CD4-positive, alpha-beta T cell (primary cell): ENCODE results near the gene AGBL1. TPM values are rescaled to one million over a fixed set of nuclear protein-coding genes. Genes with fewer than 3 reads are reported as not detected.

Experiments used
- ATAC-seq: fragments of 200-7000 bp; cut with Tn5 transposase; one replicate; pipeline ENCODE4 v1.10.0; 2022; ENCODE audit warnings: mild to moderate bottlenecking; ENCODE audit not compliant: poor library complexity
- CTCF ChIA-PET: fragments of 350-600 bp; sonication (Branson Sonifier 250); formaldehyde crosslinking; loops from one replicate; lab custom pipeline; 2021; ENCODE audit warnings: antibody characterized with exemption, inconsistent platforms; lab: Charles Lee
- POLR2A ChIA-PET: fragments of 350-600 bp; sonication (Branson Sonifier 250); formaldehyde crosslinking; loops from one replicate; lab custom pipeline; 2021; ENCODE audit warnings: antibody characterized with exemption, inconsistent platforms; lab: Charles Lee
- DNase-seq, 14 experiments: peaks; one replicate each; pipeline ENCODE4 v3.0.0-alpha.2; 2013 to 2020; ENCODE audit warnings: mixed read lengths in 2 of 14
- H3K27ac ChIP-seq, 2 donors: one replicate each; pipeline versions ENCODE4 v1.5.1 to v1.7.0; 2013; ENCODE audit warnings: low read length in 2 of 2, low read depth in 1 of 2, mild to moderate bottlenecking in 1 of 2
- H3K27me3 ChIP-seq, 2 experiments: 1 replicate in 1 of 2; 2 replicates in 1 of 2; pipeline versions ENCODE4 v1.6.1 to v1.7.0; 2013; ENCODE audit warnings: low read length in 2 of 2, control low read depth in 1 of 2, mild to moderate bottlenecking in 1 of 2, moderate library complexity in 1 of 2; ENCODE audit not compliant: insufficient read depth in 2 of 2, control insufficient read depth in 1 of 2
- H3K36me3 ChIP-seq: one replicate; pipeline ENCODE4 v1.6.1; 2013; ENCODE audit warnings: low read length, control low read depth; ENCODE audit not compliant: insufficient read depth
- H3K4me1 ChIP-seq: one replicate; pipeline ENCODE4 v1.6.1; 2013; ENCODE audit warnings: low read length, control low read depth; ENCODE audit not compliant: insufficient read depth
- H3K4me3 ChIP-seq: one replicate; pipeline ENCODE4 v1.5.1; 2013; ENCODE audit warnings: mild to moderate bottlenecking, low read length, moderate library complexity
- H3K9me3 ChIP-seq, 2 experiments: 1 replicate in 1 of 2; 2 replicates in 1 of 2; pipeline versions ENCODE4 v1.6.1 to v1.7.0; 2013; ENCODE audit warnings: low read length in 2 of 2, mild to moderate bottlenecking in 2 of 2, control low read depth in 1 of 2, moderate library complexity in 1 of 2; ENCODE audit not compliant: control insufficient read depth in 1 of 2, insufficient read depth in 1 of 2
- H3K27ac Mint-ChIP-seq: one replicate; pipeline ENCODE4 v1.8.0; 2020; ENCODE audit warnings: mixed read lengths
- H3K27me3 Mint-ChIP-seq: one replicate; pipeline ENCODE4 v1.8.0; 2021; ENCODE audit warnings: mixed read lengths
- H3K36me3 Mint-ChIP-seq: one replicate; pipeline ENCODE4 v1.8.0; 2021; ENCODE audit warnings: low read depth, mixed read lengths
- H3K4me1 Mint-ChIP-seq: one replicate; pipeline ENCODE4 v1.8.0; 2021; ENCODE audit warnings: low read depth, mixed read lengths
- H3K4me3 Mint-ChIP-seq: one replicate; pipeline ENCODE4 v1.8.0; 2020; ENCODE audit warnings: mild to moderate bottlenecking, mixed read lengths
- H3K9me3 Mint-ChIP-seq: one replicate; pipeline ENCODE4 v1.8.0; 2020; ENCODE audit warnings: mixed read lengths
- intact Hi-C, 2 experiments: fragments of 100-400 bp; cut with DNase I in 1 of 2; cut with micrococcal nuclease in 1 of 2; formaldehyde crosslinking; loops; one replicate each; pipeline versions ENCODE4 v1.15.1 to v1.9.0; 2023 to 2025; cut with DNase I, micrococcal nuclease
- total RNA-seq, 174 experiments: library from RNA in 2 of 174; stranded (reverse) in 2 of 174; gene quantifications; one replicate each; pipeline ENCODE4 v1.2.3 and lab custom pipeline; 2021 to 2026
- TF ChIP-seq, protein P1 (sequence below): fragments of 200-600 bp; IDR thresholded peaks from one replicate; pipeline ENCODE4 v1.8.0; 2022; ENCODE audit warnings: antibody characterized with exemption, mild to moderate bottlenecking

Gene AGBL1
- total RNA-seq, 2 experiments from 2014 or later: not detected

DNA sequence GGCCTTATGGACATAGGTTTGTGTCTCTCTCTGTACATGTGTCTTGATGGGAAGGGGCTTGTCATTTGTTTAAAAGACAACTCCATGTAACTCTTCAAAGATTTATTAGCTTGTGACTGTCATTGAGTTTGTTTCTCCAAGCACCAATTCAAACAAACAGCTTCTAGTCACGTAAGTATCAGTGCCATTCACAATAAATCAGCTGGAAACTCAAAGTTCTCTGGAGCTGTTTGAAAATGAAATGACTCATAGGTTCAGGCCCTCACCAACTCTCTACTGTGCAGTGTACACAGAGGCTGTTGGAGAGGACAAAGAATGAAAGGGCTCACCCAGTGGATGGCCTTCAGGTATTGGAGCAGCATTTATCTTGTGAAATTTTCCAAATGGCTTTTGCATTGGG lies 476.3 kb downstream of the AGBL1 start:
- H3K27ac ChIP-seq: no peak overlapping the region
- no peak for ATAC-seq
- no peaks in the 10 kb centered on the region for H3K4me1 Mint-ChIP-seq
- TF ChIP-seq, protein P1, sequence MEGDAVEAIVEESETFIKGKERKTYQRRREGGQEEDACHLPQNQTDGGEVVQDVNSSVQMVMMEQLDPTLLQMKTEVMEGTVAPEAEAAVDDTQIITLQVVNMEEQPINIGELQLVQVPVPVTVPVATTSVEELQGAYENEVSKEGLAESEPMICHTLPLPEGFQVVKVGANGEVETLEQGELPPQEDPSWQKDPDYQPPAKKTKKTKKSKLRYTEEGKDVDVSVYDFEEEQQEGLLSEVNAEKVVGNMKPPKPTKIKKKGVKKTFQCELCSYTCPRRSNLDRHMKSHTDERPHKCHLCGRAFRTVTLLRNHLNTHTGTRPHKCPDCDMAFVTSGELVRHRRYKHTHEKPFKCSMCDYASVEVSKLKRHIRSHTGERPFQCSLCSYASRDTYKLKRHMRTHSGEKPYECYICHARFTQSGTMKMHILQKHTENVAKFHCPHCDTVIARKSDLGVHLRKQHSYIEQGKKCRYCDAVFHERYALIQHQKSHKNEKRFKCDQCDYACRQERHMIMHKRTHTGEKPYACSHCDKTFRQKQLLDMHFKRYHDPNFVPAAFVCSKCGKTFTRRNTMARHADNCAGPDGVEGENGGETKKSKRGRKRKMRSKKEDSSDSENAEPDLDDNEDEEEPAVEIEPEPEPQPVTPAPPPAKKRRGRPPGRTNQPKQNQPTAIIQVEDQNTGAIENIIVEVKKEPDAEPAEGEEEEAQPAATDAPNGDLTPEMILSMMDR: no peak
- H3K36me3 Mint-ChIP-seq: no peaks in the 10 kb centered on the region
- H3K9me3 ChIP-seq: no peaks in the 10 kb centered on the region
- no peak for DNase-seq
- no peak overlapping the region for H3K27ac Mint-ChIP-seq
- no peaks in the 10 kb centered on the region for H3K4me1 ChIP-seq
- no peak overlapping the region for H3K4me3 Mint-ChIP-seq
- no peaks in the 10 kb centered on the region for H3K27me3 ChIP-seq
- ChIA-PET CTCF (no interaction called here), POLR2A (no interaction called here)
- H3K27me3 Mint-ChIP-seq: no peaks in the 10 kb centered on the region
- H3K36me3 ChIP-seq: no peaks in the 10 kb centered on the region
- H3K9me3 Mint-ChIP-seq: no peaks in the 10 kb centered on the region
- intact Hi-C loops: no loop called here
- H3K4me3 ChIP-seq: no peak overlapping the region

DNA sequence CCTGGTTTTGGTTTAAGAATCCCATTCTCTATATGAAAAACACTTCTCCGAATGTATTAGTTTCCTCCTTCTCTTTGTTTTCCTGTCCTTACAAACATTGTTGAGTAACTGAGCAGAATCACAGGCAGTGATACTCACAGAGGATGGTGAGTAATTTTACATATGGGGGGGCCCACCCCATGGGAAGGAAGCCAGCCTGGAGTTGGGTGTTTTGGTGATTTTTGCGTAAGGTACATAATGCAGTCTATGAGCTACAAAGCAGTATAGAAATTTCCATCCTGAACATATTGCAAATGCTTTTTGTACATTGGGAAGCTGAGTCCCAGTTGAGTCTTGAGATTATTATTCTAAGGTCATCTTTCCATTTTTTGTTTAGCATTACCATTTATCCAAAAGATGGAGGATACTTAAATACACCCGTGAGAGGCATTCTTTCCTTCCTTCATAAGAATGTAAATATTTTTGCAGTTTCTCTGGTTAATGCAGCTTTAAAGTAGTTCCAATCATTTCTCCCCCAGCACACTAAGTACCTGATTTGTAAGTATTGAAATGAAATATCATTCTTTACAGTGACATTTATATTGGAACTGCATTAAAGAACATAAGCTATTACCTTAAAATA lies 476.8 kb downstream of the AGBL1 start:
- ATAC-seq (no peak), DNase-seq (no peak)
- no peaks in the 10 kb centered on the region for H3K36me3 Mint-ChIP-seq
- no peaks in the 10 kb centered on the region for H3K27me3 Mint-ChIP-seq
- H3K4me3 ChIP-seq: no peak overlapping the region
- no peaks in the 10 kb centered on the region for H3K4me1 Mint-ChIP-seq
- no peaks in the 10 kb centered on the region for H3K4me1 ChIP-seq
- H3K9me3 Mint-ChIP-seq: no peaks in the 10 kb centered on the region
- no peak overlapping the region for H3K27ac ChIP-seq
- CTCF ChIA-PET: no interaction called here
- intact Hi-C loops: no loop called here
- H3K36me3 ChIP-seq: no peaks in the 10 kb centered on the region
- TF ChIP-seq, protein P1: no peak
- no peak overlapping the region for H3K4me3 Mint-ChIP-seq
- no peaks in the 10 kb centered on the region for H3K27me3 ChIP-seq
- no peaks in the 10 kb centered on the region for H3K9me3 ChIP-seq
- POLR2A ChIA-PET: no interaction called here
- H3K27ac Mint-ChIP-seq: no peak overlapping the region

GRCh38 chr15:86557018-86557550 lies 477.4 kb downstream of the AGBL1 start:
- Mint-ChIP-seq H3K4me3 (no peak overlapping the region), H3K4me1 (no peaks in the 10 kb centered on the region), H3K9me3 (no peaks in the 10 kb centered on the region), H3K27ac (no peak overlapping the region), H3K36me3 (no peaks in the 10 kb centered on the region), H3K27me3 (no peaks in the 10 kb centered on the region)
- Histone ChIP-seq H3K4me3 (no peak overlapping the region), H3K36me3 (no peaks in the 10 kb centered on the region), H3K4me1 (no peaks in the 10 kb centered on the region), H3K9me3 (no peaks in the 10 kb centered on the region), H3K27me3 (no peaks in the 10 kb centered on the region), H3K27ac (no peak overlapping the region)
- POLR2A ChIA-PET: no interaction called here
- TF ChIP-seq, protein P1: no peak
- CTCF ChIA-PET: no interaction called here
- intact Hi-C loops: no loop called here
- DNase-seq: no peak
- no peak for ATAC-seq
